Astrocyte of the spinal cord (primary cell): ENCODE results near the gene FBRSL1.

ENCODE experiments used
- DNase-seq: peaks from one replicate; pipeline ENCODE4 v3.0.0; 2011; ENCODE audit warnings: low read depth, low spot score
- H3K4me3 ChIP-seq: 2 replicates; pipeline ENCODE4 v1.5.1; 2011; ENCODE audit warnings: low read depth, mild to moderate bottlenecking, low read length, moderate library complexity
- in situ Hi-C: cut with HindIII; loops from 2 replicates; pipeline ENCODE4 v1.10.0; 2017; ENCODE audit warnings: low sequenced_read_pairs
- TF ChIP-seq, protein P1 (sequence below): IDR thresholded peaks from 2 replicates; pipeline ENCODE4 v1.5.1; 2012; ENCODE audit warnings: low read depth, mild to moderate bottlenecking, low read length, inconsistent platforms

FBRSL1 gene

GRCh38 chr12:132445884-132446632, 43.9 kb upstream of the FBRSL1 start:
- peak; percentile 45 for DNase-seq
- in situ Hi-C loops, result no loop called here
- TF ChIP-seq, protein P1, sequence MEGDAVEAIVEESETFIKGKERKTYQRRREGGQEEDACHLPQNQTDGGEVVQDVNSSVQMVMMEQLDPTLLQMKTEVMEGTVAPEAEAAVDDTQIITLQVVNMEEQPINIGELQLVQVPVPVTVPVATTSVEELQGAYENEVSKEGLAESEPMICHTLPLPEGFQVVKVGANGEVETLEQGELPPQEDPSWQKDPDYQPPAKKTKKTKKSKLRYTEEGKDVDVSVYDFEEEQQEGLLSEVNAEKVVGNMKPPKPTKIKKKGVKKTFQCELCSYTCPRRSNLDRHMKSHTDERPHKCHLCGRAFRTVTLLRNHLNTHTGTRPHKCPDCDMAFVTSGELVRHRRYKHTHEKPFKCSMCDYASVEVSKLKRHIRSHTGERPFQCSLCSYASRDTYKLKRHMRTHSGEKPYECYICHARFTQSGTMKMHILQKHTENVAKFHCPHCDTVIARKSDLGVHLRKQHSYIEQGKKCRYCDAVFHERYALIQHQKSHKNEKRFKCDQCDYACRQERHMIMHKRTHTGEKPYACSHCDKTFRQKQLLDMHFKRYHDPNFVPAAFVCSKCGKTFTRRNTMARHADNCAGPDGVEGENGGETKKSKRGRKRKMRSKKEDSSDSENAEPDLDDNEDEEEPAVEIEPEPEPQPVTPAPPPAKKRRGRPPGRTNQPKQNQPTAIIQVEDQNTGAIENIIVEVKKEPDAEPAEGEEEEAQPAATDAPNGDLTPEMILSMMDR, result no peak
- H3K4me3 ChIP-seq, result peak overlapping the region; percentile 10

- in situ Hi-C loops, result no loop called here
- DNase-seq, result no peak
Measured at GRCh38 chr12:132446633-132447326, 43.2 kb upstream of the FBRSL1 start.

DNA sequence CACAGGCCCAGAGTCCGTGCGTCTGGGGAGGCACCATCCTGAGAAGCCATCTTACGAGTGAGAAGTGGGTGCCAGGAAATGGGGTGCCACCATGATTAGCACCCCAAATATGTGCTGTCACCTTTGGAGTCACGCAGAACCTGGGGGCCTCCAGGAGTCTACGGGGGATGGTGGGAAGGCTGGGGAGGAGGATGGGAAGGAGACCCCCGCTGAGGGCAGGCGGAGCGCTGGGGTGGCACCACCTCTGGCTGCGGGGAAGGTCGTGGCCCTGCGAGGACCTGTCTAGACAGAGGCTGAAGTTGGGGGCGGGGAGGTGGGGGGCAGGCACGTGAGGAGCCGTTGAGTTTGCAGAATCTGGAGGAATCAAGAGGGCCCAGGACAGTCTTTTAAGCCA, 42.6 kb upstream of the FBRSL1 start:
- in situ Hi-C loops, result no loop called here
- no peak for DNase-seq
- no peak overlapping the region for H3K4me3 ChIP-seq
- TF ChIP-seq, protein P1, result no peak

More at GRCh38 chr12:132446633-132447326, 43.2 kb upstream of the FBRSL1 start:
- no peak overlapping the region for H3K4me3 ChIP-seq
- TF ChIP-seq, protein P1, result no peak

DNA sequence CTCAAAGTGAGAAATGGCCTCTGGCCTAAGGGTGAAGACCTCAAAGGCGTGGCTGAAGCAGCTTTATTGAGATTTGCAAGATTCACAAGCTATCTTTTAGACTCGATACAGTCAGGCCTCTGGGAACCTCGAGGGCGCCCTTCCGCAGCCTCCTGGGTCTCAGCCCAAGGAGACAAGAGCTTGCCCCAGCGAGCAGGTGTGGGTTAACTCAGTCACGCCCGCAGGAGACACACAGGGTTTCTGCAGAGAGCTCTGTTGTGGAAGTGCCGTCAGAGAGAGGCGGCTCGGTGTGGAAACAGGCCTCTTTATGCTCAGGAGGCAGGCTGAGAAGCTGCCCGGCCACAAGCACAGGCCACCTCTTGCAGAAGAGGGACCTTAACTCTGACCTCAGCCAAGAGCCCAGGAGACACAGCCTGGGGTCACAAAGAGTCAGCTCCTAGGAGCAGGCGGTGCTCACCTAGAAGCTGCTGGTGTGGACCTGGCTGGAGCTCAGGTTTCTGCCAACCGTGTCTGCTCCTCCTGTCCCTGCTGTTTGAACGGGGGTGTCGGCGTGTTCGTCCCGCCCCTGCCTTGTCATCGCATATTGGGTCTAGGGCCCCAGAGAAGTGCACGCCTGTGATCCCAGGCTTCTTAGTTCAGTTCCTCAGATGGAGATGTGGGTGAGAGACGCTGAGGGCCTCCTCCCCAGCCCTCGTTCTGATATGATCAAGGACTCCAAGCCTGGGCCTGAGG, 42.1 kb upstream of the FBRSL1 start:
- no peak overlapping the region for H3K4me3 ChIP-seq
- in situ Hi-C loops, result no loop called here
- DNase-seq, result no peak
- TF ChIP-seq, protein P1, result no peak

DNA sequence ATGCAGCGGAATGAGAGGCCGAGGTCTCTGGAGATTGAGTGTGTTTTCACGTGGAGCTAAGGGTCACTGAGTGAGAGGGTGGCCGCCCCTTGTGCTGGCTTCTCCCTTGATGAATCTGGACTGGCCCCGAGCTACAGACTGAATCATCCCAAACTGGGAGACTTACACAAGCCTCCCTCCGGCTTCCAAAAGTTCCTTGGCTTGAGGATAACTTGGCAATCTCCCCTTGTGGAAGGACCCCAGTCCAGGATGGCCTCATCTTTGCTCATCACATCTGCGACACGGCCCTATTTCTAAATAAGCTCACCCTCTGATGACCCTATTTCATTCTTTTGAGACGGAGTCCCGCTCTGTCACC, 41.5 kb upstream of the FBRSL1 start:
- in situ Hi-C loops, result no loop called here
- no peak for DNase-seq
- H3K4me3 ChIP-seq, result no peak overlapping the region
- TF ChIP-seq, protein P1, result no peak

DNA sequence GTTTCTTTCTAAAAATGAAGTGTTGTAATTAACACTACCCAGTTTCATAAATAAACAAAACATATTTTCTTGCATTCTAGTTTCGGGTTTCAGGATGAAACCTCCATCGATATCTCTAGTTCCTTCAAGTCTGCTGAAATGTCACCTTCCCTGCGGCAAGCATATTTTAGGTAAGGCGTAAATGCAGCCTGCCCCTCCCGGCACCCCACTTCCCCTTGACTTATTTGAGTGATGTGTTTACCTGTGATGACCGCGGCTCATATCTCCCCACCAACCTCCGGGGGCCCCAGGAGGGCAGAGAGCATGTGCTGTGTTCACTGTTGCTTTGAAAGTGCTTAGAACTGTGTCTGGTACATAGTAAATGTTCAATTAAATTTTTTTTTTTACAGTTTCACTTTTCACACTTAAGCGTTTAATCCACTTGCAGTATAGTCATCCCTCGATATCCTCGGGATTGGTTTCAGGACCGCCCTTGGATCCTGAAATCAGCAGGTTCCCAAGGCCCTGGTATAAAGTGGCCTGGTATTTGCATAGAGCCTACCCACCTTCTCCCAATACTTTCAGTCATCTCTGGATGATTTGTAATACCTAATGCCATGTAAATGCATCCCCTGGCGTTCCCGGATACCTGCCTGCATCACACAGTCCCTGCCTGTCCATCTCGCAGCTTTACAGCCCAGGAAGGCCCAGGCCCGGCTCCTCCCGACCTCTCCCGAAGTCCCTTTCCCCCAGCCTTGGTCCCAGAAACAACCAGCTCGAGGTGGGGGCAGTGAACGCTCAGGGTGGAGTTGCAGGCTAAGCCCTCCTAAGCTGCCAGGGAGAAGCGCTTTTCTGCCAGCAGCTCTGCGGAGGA, 40.2 kb upstream of the FBRSL1 start:
- no peak overlapping the region for H3K4me3 ChIP-seq
- no peak for DNase-seq
- TF ChIP-seq, protein P1, result no peak
- in situ Hi-C loops, result no loop called here
